GM12891 (cell line): ENCODE results near the gene THPO.

Source experiments
- DNase-seq: peaks from one replicate; pipeline ENCODE4 v3.0.0; 2011; ENCODE audit warnings: low spot score; ENCODE audit not compliant: insufficient read length
- FAIRE-seq: peaks from 2 replicates; lab custom pipeline; 2011; peaks lifted over from hg19 to GRCh38; lab: Jason Lieb, UNC
- PAX5 ChIP-seq: IDR thresholded peaks from 2 replicates; pipeline ENCODE4 v1.6.1; 2011; ENCODE audit warnings: low read length, moderate library complexity, mild to moderate bottlenecking; ENCODE audit not compliant: insufficient read depth, severe bottlenecking
- POLR2A ChIP-seq: IDR thresholded peaks from 2 replicates; pipeline ENCODE4 v1.6.1; 2011; ENCODE audit warnings: low read depth, low read length, control low read depth
- POLR2AphosphoS5 ChIP-seq: IDR thresholded peaks from 2 replicates; pipeline ENCODE4 v1.6.1; 2011; ENCODE audit warnings: low read depth, low read length, control low read depth
- POU2F2 ChIP-seq: IDR thresholded peaks from 2 replicates; pipeline ENCODE4 v1.6.1; 2011; ENCODE audit warnings: low read depth, mild to moderate bottlenecking, control low read depth, low read length, moderate library complexity
- SPI1 ChIP-seq: IDR thresholded peaks from 2 replicates; pipeline ENCODE4 v1.6.1; 2011; ENCODE audit warnings: low read depth, low read length, control low read depth
- TAF1 ChIP-seq: IDR thresholded peaks from 2 replicates; pipeline ENCODE4 v1.6.1; 2011; ENCODE audit warnings: low read depth, low read length, control low read depth

The THPO gene

GRCh38 chr3:184405075-184406030 is 27.3 kb upstream of the THPO start:
- DNase-seq = no peak
- no peak for TF ChIP-seq POLR2AphosphoS5
- TF ChIP-seq PAX5 = no peak
- no peak for TF ChIP-seq TAF1
- TF ChIP-seq POLR2A = no peak
- no peak for TF ChIP-seq SPI1
- TF ChIP-seq POU2F2 = no peak
- no peak for FAIRE-seq

- DNase-seq = no peak
- no peak for FAIRE-seq
- no peak for TF ChIP-seq TAF1
- no peak for TF ChIP-seq PAX5
- TF ChIP-seq POLR2AphosphoS5 = no peak
- no peak for TF ChIP-seq POU2F2
- no peak for TF ChIP-seq POLR2A
- no peak for TF ChIP-seq SPI1
Observed at GRCh38 chr3:184399410-184399809, 21.4 kb upstream of the THPO start.

- FAIRE-seq (no peak), DNase-seq (no peak)
- no peak for TF ChIP-seq TAF1
- TF ChIP-seq POLR2A = no peak
Observed at GRCh38 chr3:184395320-184395660, 17.3 kb upstream of the THPO start.

GRCh38 chr3:184391266-184391665 is 13.3 kb upstream of the THPO start:
- TF ChIP-seq POLR2A = no peak
- no peak for TF ChIP-seq TAF1
- no peak for TF ChIP-seq PAX5
- TF ChIP-seq POLR2AphosphoS5 = no peak
- no peak for TF ChIP-seq POU2F2
- no peak for TF ChIP-seq SPI1
- FAIRE-seq (no peak), DNase-seq (no peak)

- no peak for DNase-seq
- TF ChIP-seq TAF1 (no peak), PAX5 (no peak), POU2F2 (no peak), POLR2AphosphoS5 (no peak), SPI1 (no peak), POLR2A (no peak)
- FAIRE-seq = no peak
Observed at GRCh38 chr3:184389935-184390528, 12.0 kb upstream of the THPO start.

- TF ChIP-seq PAX5 (no peak), POLR2AphosphoS5 (no peak), SPI1 (no peak), POLR2A (no peak), POU2F2 (no peak), TAF1 (no peak)
- DNase-seq (no peak), FAIRE-seq (no peak)
Observed at GRCh38 chr3:184389384-184389783, 11.4 kb upstream of the THPO start.

GRCh38 chr3:184388936-184389230 is 10.9 kb upstream of the THPO start:
- FAIRE-seq (no peak), DNase-seq (no peak)
- TF ChIP-seq SPI1 (no peak), POU2F2 (no peak), TAF1 (no peak), PAX5 (no peak), POLR2A (no peak), POLR2AphosphoS5 (no peak)

GRCh38 chr3:184388164-184388935 is 10.3 kb upstream of the THPO start:
- FAIRE-seq (no peak), DNase-seq (no peak)
- TF ChIP-seq TAF1 (no peak), POLR2A (no peak), POU2F2 (no peak), PAX5 (no peak), POLR2AphosphoS5 (no peak), SPI1 (no peak)

- no peak for TF ChIP-seq TAF1
- no peak for TF ChIP-seq PAX5
- TF ChIP-seq POLR2AphosphoS5 = no peak
- no peak for TF ChIP-seq POLR2A
- TF ChIP-seq SPI1 = no peak
- no peak for TF ChIP-seq POU2F2
- DNase-seq = no peak
- FAIRE-seq = no peak
Observed at GRCh38 chr3:184387174-184387714, 9.2 kb upstream of the THPO start.
